Glomerular endothelial cell (primary cell): ENCODE results near the gene CCDC71. TPM values are rescaled to one million over a fixed set of nuclear protein-coding genes. Genes with fewer than 3 reads are reported as not detected.

Experiments used
- DNase-seq: peaks from one replicate; pipeline ENCODE4 v3.0.0-alpha.2; 2011; ENCODE audit warnings: low read depth, low spot score; ENCODE audit errors: extremely low read depth
- total RNA-seq: library from RNA; depleted of rRNA; stranded (reverse); fragments of >200 nt; gene quantifications from 2 replicates; pipeline ENCODE4 v1.2.3, GENCODE V29; 2015

CCDC71 gene
- total RNA-seq = 40.8 and 41.9 TPM in 2 replicates

DNA sequence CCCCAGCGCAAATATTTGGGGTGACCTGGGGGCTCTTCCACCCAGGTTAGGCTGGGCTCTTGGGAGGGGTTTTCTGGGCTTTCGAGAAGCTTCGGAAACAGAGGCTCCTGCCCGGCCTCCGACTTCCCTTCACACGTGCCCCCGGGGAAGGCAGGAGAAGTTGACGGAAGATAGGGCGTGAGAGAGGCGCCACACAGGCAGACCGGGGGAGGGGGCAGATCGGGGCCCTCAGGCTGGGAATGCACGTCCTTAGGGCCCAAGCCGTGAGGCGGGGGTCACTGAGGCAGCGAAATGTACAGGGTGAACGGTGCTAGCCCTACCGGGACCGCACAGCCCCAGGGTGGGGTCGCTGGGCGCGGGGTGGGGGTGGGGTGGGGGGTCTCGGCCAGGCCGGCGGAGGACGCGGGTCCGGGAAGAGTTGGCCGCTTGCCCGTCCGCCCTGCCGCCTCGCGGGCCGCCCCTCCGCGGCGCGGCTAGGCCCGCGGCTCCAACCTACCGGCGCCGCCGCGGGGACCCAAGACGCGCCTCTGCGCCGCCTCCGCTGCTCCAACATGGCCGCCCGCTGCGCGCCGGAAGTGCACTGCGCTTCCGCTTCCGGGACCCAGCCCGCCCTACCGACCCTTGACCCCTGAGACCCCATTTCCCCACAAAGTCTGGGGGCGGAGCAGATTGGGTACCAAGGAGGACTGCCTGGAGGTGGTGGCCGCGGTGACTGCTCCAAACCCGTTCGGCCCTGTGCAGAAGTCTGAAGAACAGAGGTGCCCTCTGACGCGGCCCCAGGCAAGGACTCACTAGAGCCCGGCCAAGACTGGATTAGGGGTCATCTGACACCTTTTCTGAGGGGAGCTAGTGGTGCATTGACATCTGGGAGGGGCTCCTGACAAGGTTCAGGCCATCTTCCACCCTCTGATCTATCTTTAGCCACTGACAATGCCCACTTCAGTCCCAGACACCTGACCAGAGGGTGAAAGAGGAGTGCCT, at the start of gene CCDC71:
CCDC71 (minus strand) TSS at position 561 of the 981 bp plus-strand sequence. CDS start 2,123 bp downstream, outside the sequence.
- DNase-seq = no peak

DNA sequence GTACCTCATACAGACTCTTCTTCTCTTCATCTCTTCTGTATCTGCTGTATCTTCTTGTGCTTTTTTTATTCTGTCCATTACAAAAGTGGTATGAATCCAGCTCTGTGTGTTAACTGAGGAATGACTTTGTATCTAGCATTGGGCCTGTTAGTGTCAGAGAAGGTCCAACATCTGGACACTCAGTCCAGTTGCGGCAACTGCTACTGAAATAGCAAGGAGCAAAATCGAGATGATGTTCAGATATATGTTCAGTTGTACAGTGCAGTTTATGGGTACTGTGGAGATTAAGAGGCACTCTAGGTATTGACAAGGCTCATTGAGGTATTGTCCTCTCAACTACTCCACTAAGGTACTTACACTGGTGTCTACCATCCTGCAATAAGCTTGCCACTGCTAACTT, 47.9 kb upstream of the CCDC71 start:
- no peak for DNase-seq

DNA sequence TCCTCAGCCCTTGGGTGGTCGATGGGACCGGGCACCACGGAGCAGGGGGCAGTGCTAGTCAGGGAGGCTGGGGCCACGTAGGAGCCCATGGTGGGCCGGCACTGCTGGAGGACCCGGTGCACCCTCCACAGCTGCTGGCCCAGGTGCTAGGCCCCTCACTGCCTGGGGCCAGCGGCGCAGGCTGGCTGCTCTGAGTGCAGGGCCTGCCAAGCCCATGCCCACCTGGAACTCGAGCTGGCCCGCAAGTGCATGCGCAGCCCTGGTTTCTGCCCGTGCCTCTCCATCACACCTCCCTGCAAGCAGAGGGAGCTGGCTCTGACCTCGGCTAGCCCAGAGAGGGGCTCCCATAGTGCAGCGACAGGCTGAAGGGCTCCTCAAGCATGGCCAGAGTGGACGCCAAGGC, 47.4 kb upstream of the CCDC71 start:
- DNase-seq = no peak

DNA sequence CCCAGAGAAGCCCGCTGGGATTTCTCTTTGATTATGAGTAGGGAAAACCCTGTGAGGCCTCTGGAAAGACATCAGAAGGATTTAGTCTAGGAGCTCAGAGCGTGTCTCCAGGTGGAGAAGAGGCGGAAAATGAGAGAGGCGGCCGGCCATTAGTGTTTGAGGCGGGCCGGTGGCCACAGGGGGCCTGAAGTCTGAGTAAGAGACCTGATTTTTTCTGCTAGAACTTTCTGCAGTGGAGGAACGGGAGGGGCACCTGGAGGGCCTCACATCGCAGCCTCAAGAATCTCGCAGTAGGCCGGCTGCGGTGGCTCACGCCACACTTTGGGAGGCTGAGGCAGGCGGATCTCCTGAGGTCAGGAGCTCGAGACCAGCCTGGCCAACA, 33.8 kb upstream of the CCDC71 start:
- DNase-seq = no peak

DNA sequence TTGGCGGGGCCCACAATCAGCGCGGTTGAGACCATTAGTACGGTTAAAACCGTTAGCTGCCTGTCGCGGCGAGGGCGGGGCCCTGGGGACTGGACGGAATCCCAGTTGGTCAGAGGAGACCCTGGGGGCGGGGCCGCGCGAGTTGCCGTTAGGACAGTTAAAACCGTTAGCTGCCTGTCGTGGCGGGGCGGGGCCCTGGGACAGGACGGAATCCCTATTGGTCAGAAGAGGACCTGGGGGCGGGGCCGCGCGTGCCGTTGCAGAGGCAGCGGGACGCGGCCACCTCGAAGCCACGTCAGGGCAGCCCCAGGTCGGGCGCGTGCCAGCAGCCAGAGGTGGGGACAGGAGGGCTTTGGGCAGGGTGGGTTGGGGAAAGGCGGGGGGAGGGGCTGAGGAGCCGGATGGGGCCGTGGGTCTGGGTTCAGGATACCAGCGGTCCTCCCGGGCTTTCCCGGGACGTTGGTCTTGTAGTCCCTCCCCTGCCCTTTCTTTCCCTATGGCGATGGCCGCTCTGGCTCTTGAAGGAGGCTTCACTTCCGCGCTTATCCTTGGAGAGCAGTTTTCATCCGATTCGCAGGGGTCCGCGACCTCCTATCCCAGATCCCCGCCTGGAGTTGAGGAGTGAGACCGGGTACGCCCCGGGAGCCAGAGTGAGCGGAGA, 33.2 kb upstream of the CCDC71 start:
- DNase-seq = peak; percentile 33

DNA sequence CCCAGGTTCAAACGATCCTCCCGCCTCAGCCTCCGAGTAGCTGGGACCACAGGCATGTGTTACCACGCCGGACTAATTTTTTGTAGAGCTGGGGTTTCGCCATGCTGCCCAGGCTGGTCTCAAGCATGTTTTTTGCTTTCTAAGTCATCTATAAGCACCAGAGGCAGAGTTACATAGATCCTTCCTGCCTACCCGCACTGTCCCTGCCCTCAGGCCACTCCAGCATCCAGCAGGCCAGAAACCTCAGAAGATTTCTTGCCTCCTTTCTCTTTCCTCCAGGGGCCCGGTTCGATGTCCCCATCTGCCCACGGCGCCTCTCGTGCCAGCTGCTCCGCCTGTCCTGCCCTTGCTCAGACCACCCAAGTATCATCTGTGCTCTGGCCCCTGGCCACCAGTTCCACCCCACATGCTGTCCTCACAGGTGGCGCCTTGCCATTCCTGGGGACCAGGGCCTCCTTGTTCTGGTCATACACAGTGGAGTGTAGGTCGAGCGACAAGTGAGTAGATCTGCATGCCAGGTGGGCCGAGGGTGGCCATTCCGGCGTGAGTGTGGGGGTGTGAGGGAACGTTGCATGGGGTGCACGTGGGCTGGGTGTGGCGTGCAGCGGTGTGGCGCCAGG, 32.6 kb upstream of the CCDC71 start:
- DNase-seq = no peak

DNA sequence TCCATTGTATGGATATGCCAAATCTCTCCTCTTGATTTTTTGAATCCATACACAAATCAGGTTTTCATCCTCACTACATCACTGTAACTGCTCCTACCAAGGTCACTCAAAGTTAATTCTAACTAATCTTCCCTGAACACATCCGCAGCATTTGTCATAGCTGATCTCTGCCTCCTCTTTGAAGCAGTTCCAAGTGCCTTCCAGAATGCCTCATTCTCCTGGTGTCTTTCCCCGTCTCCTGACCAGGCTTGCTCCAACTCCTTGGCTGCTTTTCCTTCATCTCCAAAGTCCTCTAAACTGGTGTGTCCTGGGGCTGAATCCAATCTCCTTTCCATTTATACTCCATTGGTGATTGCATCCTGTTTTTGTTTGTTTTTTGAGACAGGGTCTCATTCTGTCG, 32.0 kb upstream of the CCDC71 start:
- no peak for DNase-seq

DNA sequence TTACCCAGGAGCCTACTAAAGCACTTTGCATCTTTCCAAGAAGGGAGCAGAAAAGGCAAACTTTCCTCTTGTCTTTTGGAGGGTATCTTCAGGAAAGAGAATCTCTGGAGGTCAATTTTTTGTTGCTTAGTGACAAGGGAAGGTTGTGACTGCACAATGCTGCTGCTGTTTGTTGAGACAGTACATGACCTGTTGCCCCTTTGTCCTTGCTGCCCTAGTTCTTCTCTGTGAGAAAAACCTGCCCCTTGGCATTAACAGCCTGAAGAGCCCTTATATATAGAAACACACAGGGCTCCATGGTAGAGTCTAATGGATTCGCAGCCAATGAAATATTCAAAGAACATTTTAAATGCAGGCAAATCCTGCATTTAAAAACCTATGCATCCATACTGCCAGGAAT, 25.6 kb upstream of the CCDC71 start:
- DNase-seq = no peak

DNA sequence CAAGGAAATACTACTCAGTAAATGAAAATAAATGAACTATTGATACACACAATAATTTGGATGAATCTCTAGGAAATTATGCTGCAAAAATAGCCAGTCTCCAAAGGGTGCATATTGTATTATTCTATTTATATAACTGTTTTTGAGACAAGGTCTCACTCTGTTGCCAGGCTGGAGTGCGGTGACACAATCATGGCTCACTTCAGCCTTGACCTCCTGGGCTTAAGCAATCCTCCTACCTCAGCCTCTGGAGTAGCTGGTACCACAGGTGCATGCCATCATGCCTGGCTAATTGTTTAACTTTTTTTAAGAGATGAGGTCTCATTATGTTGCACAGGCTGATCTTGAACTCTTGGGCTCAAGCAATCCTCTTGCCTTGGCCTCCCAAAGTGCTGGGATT, 17.7 kb upstream of the CCDC71 start:
- no peak for DNase-seq

DNA sequence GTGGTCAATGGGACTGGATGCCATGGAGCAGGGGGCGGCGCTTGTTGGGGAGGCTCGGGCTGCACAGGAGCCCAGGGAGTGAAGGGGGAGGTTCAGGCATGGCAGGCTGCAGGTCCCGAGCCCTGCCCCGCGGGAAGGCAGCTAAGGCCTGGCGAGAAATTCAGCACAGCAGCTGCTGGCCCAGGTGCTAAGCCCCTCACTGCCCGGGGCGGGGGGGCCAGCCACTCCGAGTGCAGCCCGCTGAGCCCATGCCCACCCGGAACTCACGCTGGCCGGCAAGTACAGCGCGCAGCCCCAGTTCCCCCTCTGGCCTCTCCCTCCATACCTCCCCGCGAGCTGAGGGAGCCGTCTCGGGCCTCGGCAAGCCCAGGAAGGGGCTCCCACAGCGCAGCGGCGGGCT, 16.6 kb upstream of the CCDC71 start:
- DNase-seq = no peak

DNA sequence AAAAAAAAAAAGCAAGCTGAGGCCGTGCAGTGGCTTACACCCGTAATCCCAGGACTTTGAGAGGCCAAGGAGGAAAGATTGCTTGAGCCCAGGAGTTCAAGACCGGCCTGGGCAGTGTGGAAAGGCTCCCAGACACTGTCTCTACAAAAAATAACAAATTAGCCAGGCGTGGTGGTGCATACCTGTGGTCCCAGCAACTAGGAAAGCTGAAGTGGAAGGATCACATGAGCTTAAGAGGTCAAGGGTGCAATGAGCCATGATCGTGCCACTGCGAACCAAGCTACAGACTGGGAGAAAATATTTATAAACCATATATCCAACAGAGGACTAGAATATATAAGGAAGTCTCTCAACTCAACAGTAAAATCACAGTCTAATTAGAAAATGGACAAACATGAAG, 15.2 kb upstream of the CCDC71 start:
- no peak for DNase-seq

DNA sequence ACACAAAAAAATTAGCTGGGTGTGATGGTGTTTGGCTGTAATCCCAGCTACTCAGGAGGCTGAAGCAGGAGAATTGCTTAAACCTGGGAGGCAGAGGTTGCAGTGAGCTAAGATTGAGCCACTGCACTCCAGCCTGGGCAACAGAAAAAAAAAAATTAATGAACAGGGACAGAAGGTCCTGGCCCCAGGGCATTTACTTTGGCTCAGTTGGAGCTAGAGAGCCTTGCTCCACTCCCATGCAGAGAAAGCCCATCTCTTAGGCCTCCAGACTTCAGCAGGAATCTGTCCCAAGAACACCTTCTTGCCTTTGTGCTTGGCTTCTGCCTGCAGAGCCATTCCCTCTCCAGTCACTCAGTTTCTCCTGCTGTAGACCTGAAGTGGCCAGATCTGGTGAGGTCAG, 14.0 kb upstream of the CCDC71 start:
- DNase-seq = no peak

DNA sequence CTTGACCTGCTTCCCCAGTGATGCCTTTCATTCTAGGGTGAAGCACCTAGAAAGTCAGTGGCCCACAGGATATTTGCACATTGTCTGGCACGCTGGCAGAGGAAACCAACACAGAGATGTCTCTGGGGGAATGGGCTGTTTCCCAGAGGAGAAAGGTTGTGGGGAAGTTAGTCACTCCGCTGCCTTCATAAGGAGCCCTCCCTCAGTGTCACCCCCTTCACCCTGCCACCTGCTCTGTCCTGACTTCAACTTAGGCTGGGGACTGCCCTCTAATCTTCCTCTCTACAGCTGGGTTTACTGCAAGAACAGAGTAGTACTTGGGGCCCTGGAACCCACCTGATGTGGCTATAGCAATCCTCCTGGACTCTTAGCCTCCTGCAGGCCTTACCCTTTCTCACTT, 10.9 kb upstream of the CCDC71 start:
- no peak for DNase-seq

DNA sequence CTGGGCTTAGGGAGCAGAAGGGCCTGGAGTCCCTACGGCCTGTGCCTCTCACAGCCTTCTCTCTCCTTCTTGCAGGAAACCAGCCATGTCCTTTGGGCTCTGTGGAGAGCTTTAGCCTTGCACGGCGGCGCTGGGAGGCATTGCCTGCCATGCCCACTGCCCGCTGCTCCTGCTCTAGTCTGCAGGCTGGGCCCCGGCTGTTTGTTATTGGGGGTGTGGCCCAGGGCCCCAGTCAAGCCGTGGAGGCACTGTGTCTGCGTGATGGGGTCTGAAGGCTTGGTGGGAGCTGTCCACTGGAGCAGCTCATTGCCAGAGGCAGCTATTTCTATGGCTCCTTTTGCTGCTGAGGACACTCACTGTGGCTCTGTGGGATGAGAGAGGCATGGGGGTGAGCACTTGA, 9.4 kb upstream of the CCDC71 start:
- no peak for DNase-seq

DNA sequence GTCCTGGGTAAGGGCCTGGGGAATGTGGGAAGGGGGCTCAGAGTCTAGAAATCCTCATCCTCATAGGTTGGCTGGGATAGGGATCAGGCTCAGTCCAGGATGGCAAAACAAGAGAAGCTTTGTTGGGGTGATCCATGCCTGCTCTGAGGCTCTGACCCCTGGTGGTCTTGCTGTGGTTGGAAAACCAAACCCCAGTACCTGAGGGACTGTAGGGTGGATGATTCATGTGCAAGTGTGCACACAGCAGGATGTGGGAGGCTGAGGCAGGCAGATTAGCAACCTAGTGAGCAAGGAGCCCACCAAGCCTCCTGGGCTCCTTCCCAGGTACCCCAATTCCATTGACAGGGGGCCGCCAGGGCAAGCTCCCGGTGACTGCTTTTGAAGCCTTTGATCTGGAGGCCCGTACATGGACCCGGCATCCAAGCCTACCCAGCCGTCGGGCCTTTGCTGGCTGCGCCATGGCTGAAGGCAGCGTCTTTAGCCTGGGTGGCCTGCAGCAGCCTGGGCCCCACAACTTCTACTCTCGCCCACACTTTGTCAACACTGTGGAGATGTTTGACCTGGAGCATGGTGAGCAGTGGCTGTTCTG, 8.4 kb upstream of the CCDC71 start:
- no peak for DNase-seq

DNA sequence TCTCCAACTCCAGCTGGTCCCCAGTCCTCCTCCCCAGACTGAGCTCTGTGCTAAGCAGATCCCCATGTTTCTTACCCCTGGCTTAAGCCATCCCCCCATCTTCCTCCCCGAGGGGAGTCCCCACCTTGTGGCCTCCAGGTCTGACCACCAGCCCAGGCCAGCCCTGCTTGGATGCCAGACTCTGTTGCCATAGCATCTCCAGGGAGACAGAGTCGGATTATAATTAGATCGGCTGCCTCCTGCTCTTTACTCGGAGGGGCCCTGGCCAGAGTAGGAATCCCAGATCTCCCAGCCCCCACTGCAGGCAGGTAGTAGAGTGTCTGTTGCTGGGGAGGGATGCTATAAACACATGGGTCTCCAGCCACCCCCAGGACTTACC, 7.7 kb upstream of the CCDC71 start:
- no peak for DNase-seq

DNA sequence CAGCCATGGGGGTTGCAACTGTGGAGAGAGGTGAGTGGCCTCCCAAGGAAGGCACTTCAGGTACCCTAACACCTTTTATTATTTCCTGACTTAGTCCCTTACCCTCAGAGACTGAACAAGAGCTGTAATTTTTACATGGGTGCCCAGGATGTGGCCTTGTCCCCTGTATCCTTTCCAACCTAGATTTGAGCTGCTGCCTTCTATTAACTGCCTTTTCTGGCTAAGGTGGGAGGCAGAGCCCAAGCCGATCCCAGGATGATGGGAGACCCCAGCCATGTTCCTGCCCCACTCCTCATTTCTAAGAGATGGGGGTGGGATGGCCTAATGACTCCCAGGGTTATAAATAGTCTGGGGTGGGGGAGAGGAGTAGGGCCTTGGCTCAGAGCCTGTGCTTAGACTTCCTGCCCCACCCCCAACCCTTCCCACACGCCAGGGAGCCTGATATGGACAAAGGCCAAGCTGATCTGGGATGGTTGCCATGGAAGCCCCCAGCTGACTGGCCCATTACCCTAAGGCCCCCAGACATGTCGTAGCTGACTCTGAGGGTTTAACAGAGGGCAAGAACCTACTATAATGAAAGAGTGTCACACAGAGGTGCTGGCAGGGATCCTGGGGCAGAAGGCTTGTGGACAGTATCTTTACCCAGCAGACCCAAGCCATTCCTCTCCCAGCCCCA, 7.1 kb upstream of the CCDC71 start:
- peak; percentile 45 for DNase-seq

DNA sequence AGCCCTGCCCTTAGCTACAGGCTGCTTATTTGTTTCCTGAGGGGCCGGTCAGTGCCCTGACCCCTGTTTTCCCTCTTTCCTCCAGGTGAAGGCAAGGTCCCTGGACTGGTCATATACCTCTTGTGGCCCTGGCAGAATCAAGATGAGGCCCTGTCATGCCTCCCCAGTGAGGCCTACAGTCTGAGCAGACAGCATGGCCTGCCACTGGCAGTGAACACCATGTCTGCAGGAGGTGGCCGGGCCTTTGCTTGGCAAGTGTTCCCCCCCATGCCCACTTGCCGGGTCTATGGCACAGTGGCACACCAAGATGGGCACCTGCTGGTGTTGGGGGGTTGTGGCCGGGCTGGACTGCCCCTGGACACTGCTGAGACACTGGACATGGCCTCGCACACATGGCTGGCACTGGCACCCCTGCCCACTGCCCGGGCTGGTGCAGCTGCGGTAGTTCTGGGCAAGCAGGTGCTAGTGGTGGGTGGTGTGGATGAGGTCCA, 6.5 kb upstream of the CCDC71 start:
- DNase-seq = no peak

DNA sequence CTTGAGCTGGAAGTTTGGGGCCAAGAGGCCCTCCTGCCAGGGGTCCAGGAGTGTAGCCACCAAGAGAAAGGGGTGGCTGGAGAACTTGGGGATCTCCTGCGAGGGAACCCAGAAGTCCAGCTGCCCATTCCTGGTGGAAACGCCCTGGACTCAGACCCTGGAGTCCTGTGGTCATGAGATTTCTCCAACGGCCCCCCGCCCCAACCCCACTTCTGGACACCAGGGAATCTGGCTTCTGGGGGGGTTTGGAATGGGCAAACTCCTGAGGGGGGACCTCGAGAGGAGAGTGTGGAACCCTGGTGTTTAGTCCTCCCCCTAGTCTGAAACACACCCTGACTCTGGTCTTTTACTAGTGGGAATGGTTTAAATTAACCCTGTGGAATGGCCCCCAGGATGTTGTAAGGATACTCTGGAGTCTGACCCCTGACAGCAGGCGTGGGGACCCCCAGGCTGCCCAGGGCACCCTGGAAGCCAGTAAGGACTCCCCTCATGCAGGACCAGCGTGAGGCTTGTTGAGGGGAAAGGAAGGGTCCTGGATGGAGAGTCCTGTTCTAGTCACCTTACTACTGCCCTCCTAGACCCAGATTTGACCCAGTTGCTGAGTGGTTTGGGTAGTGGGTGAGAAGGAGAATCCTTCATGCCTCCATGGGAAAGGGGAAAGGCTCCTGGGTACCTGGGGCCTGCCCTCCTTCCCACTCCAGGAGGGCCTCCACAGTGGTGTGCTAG, 5.8 kb upstream of the CCDC71 start:
- DNase-seq = no peak
